Activated CD4-positive, alpha-beta T cell treated with anti-CD3 and anti-CD28 coated beads, Interleukin-10, Interleukin-2, amounts not matched to agents 100 ng/mL and 50 ng/mL, durations not matched to agents 16 hours and 8 hours (primary cell): Measurements from ENCODE around the gene XYLT1.
"Not testable (repeated sequence)": the region's sequence is repeated elsewhere in the genome, so short reads cannot be mapped to it uniquely, and the experiment has no call there.

Experiments
- DNase-seq: peaks from one replicate; pipeline ENCODE4 v3.0.0-alpha.2; 2020

Gene XYLT1

GRCh38 chr16:17330044-17330443 lies 140.7 kb downstream of the XYLT1 start:
- no peak for DNase-seq

- no peak for DNase-seq
Measured at GRCh38 chr16:17329391-17329790, 141.4 kb downstream of the XYLT1 start.

GRCh38 chr16:17328932-17329331 lies 141.8 kb downstream of the XYLT1 start:
- DNase-seq = no peak

GRCh38 chr16:17327664-17328335 lies 143.0 kb downstream of the XYLT1 start:
- DNase-seq = no peak

GRCh38 chr16:17325476-17326143 lies 145.2 kb downstream of the XYLT1 start:
- no peak for DNase-seq

- no peak for DNase-seq
Measured at GRCh38 chr16:17324451-17324850, 146.3 kb downstream of the XYLT1 start.

GRCh38 chr16:17323171-17323570 lies 147.6 kb downstream of the XYLT1 start:
- DNase-seq = no peak

- DNase-seq = no peak
Measured at GRCh38 chr16:17321824-17322223, 148.9 kb downstream of the XYLT1 start.

- DNase-seq = no peak
Measured at GRCh38 chr16:17320009-17320408, 150.8 kb downstream of the XYLT1 start.

- DNase-seq = no peak
Measured at GRCh38 chr16:17318238-17318637, 152.5 kb downstream of the XYLT1 start.

- no peak for DNase-seq
Measured at GRCh38 chr16:17316005-17316404, 154.8 kb downstream of the XYLT1 start.

GRCh38 chr16:17313793-17314547 lies 156.8 kb downstream of the XYLT1 start:
- DNase-seq = no peak

GRCh38 chr16:17313085-17313611 lies 157.6 kb downstream of the XYLT1 start:
- DNase-seq = no peak

GRCh38 chr16:17312094-17312710 lies 158.6 kb downstream of the XYLT1 start:
- DNase-seq = no peak

- DNase-seq = no peak
Measured at GRCh38 chr16:17311333-17312093, 159.2 kb downstream of the XYLT1 start.

- DNase-seq = no peak
Measured at GRCh38 chr16:17309510-17309909, 161.2 kb downstream of the XYLT1 start.

- no peak for DNase-seq
Measured at GRCh38 chr16:17308186-17308585, 162.6 kb downstream of the XYLT1 start.

GRCh38 chr16:17307504-17307903 lies 163.3 kb downstream of the XYLT1 start:
- no peak for DNase-seq

- DNase-seq = no peak
Measured at GRCh38 chr16:17306745-17307144, 164.0 kb downstream of the XYLT1 start.

- DNase-seq = not testable (repeated sequence)
Measured at GRCh38 chr16:17306211-17306610, 164.5 kb downstream of the XYLT1 start.

GRCh38 chr16:17305694-17306093 lies 165.1 kb downstream of the XYLT1 start:
- DNase-seq = peak; percentile 9

- no peak for DNase-seq
Measured at GRCh38 chr16:17304491-17305119, 166.2 kb downstream of the XYLT1 start.
